Esophagus (tissue), 2 donors: ENCODE measurements around the gene SEMA3G. TPM values are rescaled to one million over a fixed set of nuclear protein-coding genes. Genes with fewer than 3 reads are reported as not detected.
A peak's percentile ranks its signal among the peaks of the same experiment; 100 is the strongest.

Source experiments
- H3K27ac ChIP-seq, 2 donors: one replicate each; pipeline ENCODE4 v1.5.1; 2013; ENCODE audit warnings: low read depth in 2 of 2, mild to moderate bottlenecking in 2 of 2, inconsistent platforms in 1 of 2, low read length in 1 of 2, moderate library complexity in 1 of 2
- H3K27me3 ChIP-seq, 2 donors: one replicate each; pipeline ENCODE4 v1.6.1; 2013; ENCODE audit warnings: low read length in 2 of 2, control low read depth in 1 of 2, mild to moderate bottlenecking in 1 of 2; ENCODE audit not compliant: insufficient read depth in 2 of 2, control insufficient read depth in 1 of 2
- H3K36me3 ChIP-seq, 2 donors: one replicate each; pipeline ENCODE4 v1.6.1; 2013; ENCODE audit warnings: low read length in 1 of 2; ENCODE audit not compliant: control insufficient read depth in 2 of 2, insufficient read depth in 2 of 2
- H3K4me1 ChIP-seq, 2 donors: one replicate each; pipeline ENCODE4 v1.6.1; 2013; ENCODE audit warnings: low read length in 1 of 2; ENCODE audit not compliant: control insufficient read depth in 2 of 2, insufficient read depth in 2 of 2
- H3K4me3 ChIP-seq, 2 donors: one replicate each; pipeline ENCODE4 v1.5.1; 2013; ENCODE audit warnings: low read length in 2 of 2, mild to moderate bottlenecking in 2 of 2, low read depth in 1 of 2, moderate library complexity in 1 of 2
- H3K9me3 ChIP-seq, 2 donors: one replicate each; pipeline ENCODE4 v1.6.1; 2013; ENCODE audit warnings: mild to moderate bottlenecking in 2 of 2, low read depth in 1 of 2, low read length in 1 of 2, moderate library complexity in 1 of 2; ENCODE audit not compliant: control insufficient read depth in 2 of 2, insufficient read depth in 1 of 2
- WGBS, 2 donors: extraction: QIAGEN DNeasy Blood & Tissue Kit; methylation state at CpG; one replicate each; pipeline ENCODE4 v1.1.7; 2013; 5-methylcytosine and 5-hydroxymethylcytosine counted together
- polyA plus RNA-seq, 2 donors: library from polyadenylated mRNA; stranded (reverse); fragments of 200-250 nt; gene quantifications; one replicate each; pipeline ENCODE4 v1.2.3, GENCODE V29; 2013
- donor health status: healthy with polysubstance abuse.
- donor health status: Bipolar disorder and iron deficiency.

SEMA3G gene
- polyA plus RNA-seq, 2 donors: 1.3 to 1.7 TPM

- H3K27me3 ChIP-seq: no peaks in the 10 kb centered on the region
- H3K4me3 ChIP-seq: no peak overlapping the region
- H3K27ac ChIP-seq: no peak overlapping the region
- peaks cover 0 to 2% of the 10 kb centered on the region in 2 donors for H3K9me3 ChIP-seq
- WGBS, 2 donors: 74 to 87% methylated on average over 5 of the region's 5 CpGs
- H3K36me3 ChIP-seq: peaks cover 12 to 37% of the 10 kb centered on the region in 2 donors
- peaks cover 3 to 19% of the 10 kb centered on the region in 2 donors for H3K4me1 ChIP-seq
Measured at GRCh38 chr3:52469001-52469400, 24.1 kb upstream of the SEMA3G start.

- Histone ChIP-seq H3K27me3 (no peaks in the 10 kb centered on the region), H3K4me1 (peaks cover 3 to 19% of the 10 kb centered on the region in 2 donors), H3K27ac (peak overlapping the region in 1 of 2 donors; percentile 1), H3K4me3 (no peak overlapping the region), H3K9me3 (no peaks in the 10 kb centered on the region), H3K36me3 (peaks cover 8 to 32% of the 10 kb centered on the region in 2 donors)
- WGBS, 2 donors: 38 to 61% methylated on average over 9 of the region's 9 CpGs
Measured at GRCh38 chr3:52468336-52468735, 23.4 kb upstream of the SEMA3G start.

- 84 to 91% methylated on average over 5 of the region's 5 CpGs for WGBS, 2 donors
- Histone ChIP-seq H3K27me3 (no peaks in the 10 kb centered on the region), H3K4me1 (no peaks in the 10 kb centered on the region), H3K4me3 (no peak overlapping the region), H3K36me3 (peaks cover 11 to 21% of the 10 kb centered on the region in 2 donors), H3K9me3 (no peaks in the 10 kb centered on the region), H3K27ac (no peak overlapping the region)
Measured at GRCh38 chr3:52463416-52463815, 18.5 kb upstream of the SEMA3G start.

GRCh38 chr3:52461874-52462273 lies 17.0 kb upstream of the SEMA3G start:
- H3K4me3 ChIP-seq: no peak overlapping the region
- peaks cover 13 to 22% of the 10 kb centered on the region in 2 donors for H3K36me3 ChIP-seq
- H3K9me3 ChIP-seq: no peaks in the 10 kb centered on the region
- WGBS, 2 donors: 62 to 76% methylated on average over 6 of the region's 6 CpGs
- peaks cover 3 to 8% of the 10 kb centered on the region in 2 donors for H3K4me1 ChIP-seq
- no peak overlapping the region for H3K27ac ChIP-seq
- H3K27me3 ChIP-seq: no peaks in the 10 kb centered on the region

- Histone ChIP-seq H3K4me1 (peaks cover 3 to 20% of the 10 kb centered on the region in 2 donors), H3K4me3 (no peak overlapping the region), H3K27me3 (no peaks in the 10 kb centered on the region), H3K27ac (no peak overlapping the region), H3K36me3 (peaks cover 13 to 16% of the 10 kb centered on the region in 2 donors), H3K9me3 (no peaks in the 10 kb centered on the region)
- WGBS, 2 donors: 79 to 87% methylated on average over 14 of the region's 14 CpGs
Measured at GRCh38 chr3:52458770-52459545, 14.1 kb upstream of the SEMA3G start.

GRCh38 chr3:52458031-52458760 lies 13.3 kb upstream of the SEMA3G start:
- no peaks in the 10 kb centered on the region for H3K9me3 ChIP-seq
- no peak overlapping the region for H3K27ac ChIP-seq
- H3K4me1 ChIP-seq: peaks cover 3 to 24% of the 10 kb centered on the region in 2 donors
- WGBS, 2 donors: 46 to 64% methylated on average over 6 of the region's 6 CpGs
- H3K36me3 ChIP-seq: peaks cover 13 to 16% of the 10 kb centered on the region in 2 donors
- H3K27me3 ChIP-seq: no peaks in the 10 kb centered on the region
- no peak overlapping the region for H3K4me3 ChIP-seq

DNA sequence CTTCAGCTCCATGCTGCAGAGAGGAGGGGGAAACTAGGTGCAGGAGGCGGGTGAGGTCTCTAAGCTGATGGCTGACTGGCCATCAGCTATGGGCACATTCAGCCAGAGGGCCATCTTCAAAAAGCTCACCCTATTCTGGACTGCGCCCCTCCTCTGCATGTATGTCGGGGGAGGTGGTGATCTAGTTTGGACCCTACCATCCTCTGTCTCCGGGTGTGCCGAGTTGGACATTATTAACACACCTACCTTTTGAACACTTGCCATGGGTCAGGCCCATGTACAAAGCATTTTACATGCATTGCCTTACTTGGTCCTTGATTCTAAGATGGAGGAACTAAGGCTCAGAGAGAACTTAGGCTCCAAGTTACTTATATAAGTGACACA lies 11.9 kb upstream of the SEMA3G start:
- no peaks in the 10 kb centered on the region for H3K9me3 ChIP-seq
- H3K4me3 ChIP-seq: peak overlapping the region; percentile 70 to 77
- peak overlapping the region; percentile 77 to 90 for H3K27ac ChIP-seq

DNA sequence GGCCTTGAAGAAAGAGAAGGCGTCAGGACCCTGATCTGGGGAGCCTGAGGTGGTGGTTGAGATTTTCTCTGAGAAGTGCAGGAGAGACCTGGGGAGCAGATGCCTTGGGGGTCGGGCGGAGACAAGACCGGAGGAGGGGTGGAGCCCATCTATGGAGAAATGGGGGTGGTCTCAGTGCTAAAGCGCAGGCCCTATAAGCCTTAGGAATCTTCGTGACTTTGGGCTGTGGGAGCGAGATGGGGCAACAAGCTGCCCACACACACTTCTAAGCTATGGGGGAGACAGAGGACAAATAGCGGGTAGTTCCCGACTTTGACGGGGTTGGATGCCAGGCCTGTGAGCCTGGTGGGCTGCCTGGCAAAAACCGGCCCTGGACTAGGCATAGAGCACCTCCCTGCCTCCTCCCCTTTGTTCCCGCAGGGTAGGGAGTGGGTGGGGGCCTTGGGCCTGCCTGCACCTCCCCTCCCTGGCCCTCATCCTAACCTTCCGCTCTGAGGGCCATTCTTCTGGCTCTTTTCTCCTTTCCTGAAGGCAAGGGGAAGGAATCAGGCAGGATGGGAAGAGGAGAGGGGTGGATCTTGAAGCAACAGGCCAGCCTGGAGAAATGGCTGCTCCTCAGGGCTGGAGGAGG lies 11.4 kb upstream of the SEMA3G start:
- peak overlapping the region; percentile 77 to 90 for H3K27ac ChIP-seq
- 10 to 13% methylated on average over 12 to 13 of the region's 13 CpGs for WGBS, 2 donors

More for the DNA sequence above, 11.9 kb upstream of the SEMA3G start:
- 62 to 63% methylated on average over 5 of the region's 5 CpGs for WGBS, 2 donors
- Histone ChIP-seq H3K4me1 (peaks cover 3 to 26% of the 10 kb centered on the region in 2 donors), H3K36me3 (peaks cover 10 to 16% of the 10 kb centered on the region in 2 donors), H3K27me3 (no peaks in the 10 kb centered on the region)

More for the DNA sequence above, 11.4 kb upstream of the SEMA3G start:
- no peaks in the 10 kb centered on the region for H3K9me3 ChIP-seq
- H3K27me3 ChIP-seq: no peaks in the 10 kb centered on the region
- H3K36me3 ChIP-seq: peaks cover 10 to 16% of the 10 kb centered on the region in 2 donors
- peak overlapping the region; percentile 70 to 77 for H3K4me3 ChIP-seq
- H3K4me1 ChIP-seq: peaks cover 3 to 26% of the 10 kb centered on the region in 2 donors
